GM12892 (cell line): Measurements from ENCODE around the gene ADGRE1.

Source experiments
- POLR2A ChIP-seq: IDR thresholded peaks from 2 replicates; pipeline ENCODE4 v1.6.1; 2011; ENCODE audit warnings: low read depth, low read length, control low read depth
- POLR2AphosphoS5 ChIP-seq: IDR thresholded peaks from 2 replicates; pipeline ENCODE4 v1.6.1; 2011; ENCODE audit warnings: low read depth, low read length, control low read depth

DNA sequence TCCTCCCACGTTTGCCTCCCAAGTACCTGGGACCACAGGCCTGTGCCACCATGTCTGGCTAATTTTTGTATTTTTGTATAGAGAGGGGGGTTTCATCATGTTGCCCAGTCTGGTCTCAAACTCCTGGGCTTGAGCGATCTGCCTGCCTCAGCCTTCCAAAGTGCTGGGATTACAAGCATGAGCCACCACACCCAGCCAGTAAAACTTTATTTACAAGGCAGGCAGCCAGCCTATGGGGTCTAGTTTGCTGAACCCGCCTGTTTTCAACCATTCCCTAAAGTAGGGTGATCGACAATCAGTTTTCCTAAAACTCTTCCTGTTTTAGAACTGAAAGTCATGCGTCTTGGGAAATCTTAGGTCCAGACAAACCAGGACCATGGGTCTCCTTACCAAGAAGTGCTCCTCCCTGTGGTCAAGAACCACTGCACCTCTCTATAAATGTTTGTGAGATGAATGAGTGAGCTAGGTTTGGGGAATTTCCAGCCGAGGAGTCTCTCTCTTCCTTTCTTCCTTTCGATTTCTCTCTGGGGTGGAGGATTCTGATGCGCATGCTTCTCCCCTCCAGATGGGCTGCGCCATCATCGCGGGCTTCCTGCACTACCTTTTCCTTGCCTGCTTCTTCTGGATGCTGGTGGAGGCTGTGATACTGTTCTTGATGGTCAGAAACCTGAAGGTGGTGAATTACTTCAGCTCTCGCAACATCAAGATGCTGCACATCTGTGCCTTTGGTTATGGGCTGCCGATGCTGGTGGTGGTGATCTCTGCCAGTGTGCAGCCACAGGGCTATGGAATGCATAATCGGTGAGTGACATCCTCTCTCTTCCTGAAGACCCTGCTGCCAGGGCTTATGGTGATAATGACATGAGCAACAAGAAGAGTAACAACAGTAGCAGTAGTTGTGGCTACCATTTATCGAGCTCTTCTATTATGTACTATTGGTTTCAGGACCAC, 38.7 kb downstream of the ADGRE1 start:
- TF ChIP-seq POLR2A (no peak), POLR2AphosphoS5 (no peak)
